Tibial nerve (tissue), 3 donors: ENCODE results near the gene TEN1.

Source experiments
- CTCF ChIP-seq, 5 experiments: fragments of 200-600 bp in 3 of 5; fragments of 450-650 bp in 2 of 5; sonication (generic) in 3 of 5; IDR thresholded peaks; one replicate each; pipeline ENCODE4 v1.5.1; 2016 to 2019; ENCODE audit warnings: antibody characterized with exemption in 5 of 5, mild to moderate bottlenecking in 3 of 5, moderate library complexity in 2 of 5
- POLR2A ChIP-seq, 2 donors: fragments of 450-650 bp; IDR thresholded peaks; one replicate each; pipeline ENCODE4 v1.6.1; 2017; ENCODE audit warnings: antibody characterized with exemption in 2 of 2, mild to moderate bottlenecking in 2 of 2, moderate library complexity in 2 of 2

GRCh38 chr17:75970011-75970523 lies 9.0 kb upstream of the TEN1 start:
- TF ChIP-seq CTCF (IDR thresholded peaks at IDR 0.05) (no peak), POLR2A (IDR thresholded peaks at IDR 0.05) (no peak)
